WTC11 (cell line): ENCODE data around the gene ATG14. TPM values are rescaled to one million over a fixed set of nuclear protein-coding genes. Genes with fewer than 3 reads are reported as not detected.

ENCODE experiments used
- ATAC-seq: fragments of 200-7000 bp; cut with Tn5 transposase; 2 replicates; pipeline ENCODE4 v1.10.0; 2021; ENCODE audit warnings: mild to moderate bottlenecking, moderate library complexity
- CTCF ChIA-PET: fragments of 300-600 bp; sonication (Branson Sonifier 250); formaldehyde crosslinking; loops from one replicate; lab custom pipeline; 2021; ENCODE audit warnings: antibody characterized with exemption; lab: Charles Lee
- POLR2A ChIA-PET: fragments of 350-600 bp; sonication (Branson Sonifier 250); formaldehyde crosslinking; loops from one replicate; lab custom pipeline; 2021; ENCODE audit warnings: antibody characterized with exemption; lab: Charles Lee
- DNase-seq: peaks from one replicate; pipeline ENCODE4 v3.0.0; 2021; ENCODE audit warnings: low spot score
- H3K27ac Mint-ChIP-seq: 2 replicates; pipeline ENCODE4 v1.8.0; 2021; ENCODE audit warnings: mixed read lengths
- H3K27me3 Mint-ChIP-seq: 2 replicates; pipeline ENCODE4 v1.8.0; 2021; ENCODE audit warnings: low read depth, mild to moderate bottlenecking, moderate library complexity, mixed read lengths
- H3K36me3 Mint-ChIP-seq: 2 replicates; pipeline ENCODE4 v1.8.0; 2021; ENCODE audit warnings: mixed read lengths
- H3K4me1 Mint-ChIP-seq: 2 replicates; pipeline ENCODE4 v1.8.0; 2022; ENCODE audit warnings: mixed read lengths
- H3K4me3 Mint-ChIP-seq: 2 replicates; pipeline ENCODE4 v1.8.0; 2021; ENCODE audit warnings: mild to moderate bottlenecking, moderate library complexity, mixed read lengths
- H3K9me3 Mint-ChIP-seq: 2 replicates; pipeline ENCODE4 v1.8.0; 2021; ENCODE audit warnings: mixed read lengths
- GABPB1 ChIP-seq: sonication (generic); formaldehyde crosslinking; IDR thresholded peaks from 2 replicates; pipeline ENCODE4 v1.8.1; 2023; ENCODE audit warnings: mild to moderate bottlenecking, missing genetic modification reagents
- GRHL2 ChIP-seq: fragments of 250-450 bp; sonication (Bioruptor Pico); IDR thresholded peaks from 2 replicates; pipeline ENCODE4 v1.8.0; 2022; ENCODE audit warnings: mild to moderate bottlenecking, moderate library complexity; ENCODE audit not compliant: insufficient replicate concordance, severe bottlenecking
- HMGA2 ChIP-seq: fragments of 250-450 bp; sonication (Bioruptor Pico); IDR thresholded peaks from 2 replicates; pipeline ENCODE4 v1.4.0; 2021; ENCODE audit warnings: mild to moderate bottlenecking, moderate library complexity
- JAZF1 ChIP-seq: fragments of 250-450 bp; sonication (Bioruptor Pico); IDR thresholded peaks from 2 replicates; pipeline ENCODE4 v1.9.0; 2021; ENCODE audit warnings: moderate library complexity, mild to moderate bottlenecking, inconsistent platforms
- MXD4 ChIP-seq: fragments of 250-450 bp; sonication (Bioruptor Pico); IDR thresholded peaks from 2 replicates; pipeline ENCODE4 v1.8.0; 2021; ENCODE audit warnings: mild to moderate bottlenecking, moderate library complexity, borderline replicate concordance
- NFYB ChIP-seq: sonication (generic); formaldehyde crosslinking; conservative IDR thresholded peaks from 2 replicates; pipeline ENCODE4 v1.8.0; 2022; ENCODE audit warnings: low read depth, missing genetic modification reagents
- PRRX2 ChIP-seq: fragments of 250-450 bp; sonication (Bioruptor Pico); IDR thresholded peaks from 2 replicates; pipeline ENCODE4 v1.8.0; 2021; ENCODE audit warnings: mild to moderate bottlenecking
- SMAD3 ChIP-seq: sonication (generic); formaldehyde crosslinking; IDR thresholded peaks from 2 replicates; pipeline ENCODE4 v1.8.0; 2022; ENCODE audit warnings: missing genetic modification reagents, mild to moderate bottlenecking, borderline replicate concordance
- TEAD4 ChIP-seq: sonication (generic); formaldehyde crosslinking; IDR thresholded peaks from 2 replicates; pipeline ENCODE4 v1.8.0; 2022; ENCODE audit warnings: mild to moderate bottlenecking, missing genetic modification reagents
- ZNF263 ChIP-seq: sonication (generic); formaldehyde crosslinking; IDR thresholded peaks from 2 replicates; pipeline ENCODE4 v1.8.1; 2022; ENCODE audit warnings: low read depth, mild to moderate bottlenecking, moderate library complexity, missing genetic modification reagents
- ZNF396 ChIP-seq: fragments of 250-450 bp; sonication (Bioruptor Pico); IDR thresholded peaks from 2 replicates; pipeline ENCODE4 v1.8.0; 2021; ENCODE audit warnings: mild to moderate bottlenecking, moderate library complexity, borderline replicate concordance
- ZNF423 ChIP-seq: fragments of 250-450 bp; sonication (Bioruptor Pico); IDR thresholded peaks from 2 replicates; pipeline ENCODE4 v2.1.2; 2022; ENCODE audit warnings: mild to moderate bottlenecking, moderate library complexity
- total RNA-seq: library from RNA; stranded (reverse); gene quantifications from 3 replicates; pipeline ENCODE4 v1.2.3, GENCODE V29; 2021
- TF ChIP-seq, protein P1 (sequence below): sonication (generic); formaldehyde crosslinking; IDR thresholded peaks from 2 replicates; pipeline ENCODE4 v1.8.1; 2023; ENCODE audit warnings: mild to moderate bottlenecking, missing genetic modification reagents
- TF ChIP-seq, protein P2 (sequence below): sonication (generic); formaldehyde crosslinking; IDR thresholded peaks from 2 replicates; pipeline ENCODE4 v1.8.0; 2023; ENCODE audit warnings: missing genetic modification reagents, mild to moderate bottlenecking, borderline replicate concordance
- TF ChIP-seq, protein P3 (sequence below): sonication (generic); formaldehyde crosslinking; IDR thresholded peaks from 2 replicates; pipeline ENCODE4 v1.8.0; 2022; ENCODE audit warnings: missing genetic modification reagents
- TF ChIP-seq, protein P4 (sequence below): sonication (generic); formaldehyde crosslinking; IDR thresholded peaks from 2 replicates; pipeline ENCODE4 v1.8.1; 2023; ENCODE audit warnings: mild to moderate bottlenecking, missing genetic modification reagents, moderate library complexity
- TF ChIP-seq, protein P5 (sequence below): sonication (generic); formaldehyde crosslinking; IDR thresholded peaks from 2 replicates; pipeline ENCODE4 v1.8.1; 2023; ENCODE audit warnings: mild to moderate bottlenecking, missing genetic modification reagents, moderate library complexity
- TF ChIP-seq, protein P6 (sequence below): sonication (generic); formaldehyde crosslinking; conservative IDR thresholded peaks from 2 replicates; pipeline ENCODE4 v1.8.1; 2022; ENCODE audit warnings: mild to moderate bottlenecking, missing genetic modification reagents
- TF ChIP-seq, protein P7 (sequence below): sonication (generic); formaldehyde crosslinking; conservative IDR thresholded peaks from 2 replicates; pipeline ENCODE4 v1.8.1; 2023; ENCODE audit warnings: mild to moderate bottlenecking, low read depth, missing genetic modification reagents, moderate library complexity

The ATG14 gene
- total RNA-seq, 1 experiment from 2014 or later: 10.4 TPM

DNA sequence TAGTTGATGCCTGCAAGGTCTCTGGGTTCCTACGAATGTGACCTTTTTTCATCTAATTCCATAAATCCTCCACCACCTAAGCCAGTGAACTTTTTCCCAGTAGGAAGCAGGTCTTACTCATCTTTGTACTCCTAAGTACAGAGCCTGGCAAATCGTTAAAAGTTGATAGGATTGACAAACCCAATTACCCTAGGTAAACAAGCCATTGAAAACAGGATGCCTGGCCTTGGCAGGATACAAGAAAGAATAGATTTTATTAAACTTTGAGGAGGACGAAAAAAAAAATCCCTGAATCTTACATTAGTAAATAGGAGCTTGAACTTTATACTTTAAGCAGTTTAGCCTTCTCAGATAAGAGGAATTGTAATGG is 23.2 kb upstream of the ATG14 start:
- TF ChIP-seq, protein P1, sequence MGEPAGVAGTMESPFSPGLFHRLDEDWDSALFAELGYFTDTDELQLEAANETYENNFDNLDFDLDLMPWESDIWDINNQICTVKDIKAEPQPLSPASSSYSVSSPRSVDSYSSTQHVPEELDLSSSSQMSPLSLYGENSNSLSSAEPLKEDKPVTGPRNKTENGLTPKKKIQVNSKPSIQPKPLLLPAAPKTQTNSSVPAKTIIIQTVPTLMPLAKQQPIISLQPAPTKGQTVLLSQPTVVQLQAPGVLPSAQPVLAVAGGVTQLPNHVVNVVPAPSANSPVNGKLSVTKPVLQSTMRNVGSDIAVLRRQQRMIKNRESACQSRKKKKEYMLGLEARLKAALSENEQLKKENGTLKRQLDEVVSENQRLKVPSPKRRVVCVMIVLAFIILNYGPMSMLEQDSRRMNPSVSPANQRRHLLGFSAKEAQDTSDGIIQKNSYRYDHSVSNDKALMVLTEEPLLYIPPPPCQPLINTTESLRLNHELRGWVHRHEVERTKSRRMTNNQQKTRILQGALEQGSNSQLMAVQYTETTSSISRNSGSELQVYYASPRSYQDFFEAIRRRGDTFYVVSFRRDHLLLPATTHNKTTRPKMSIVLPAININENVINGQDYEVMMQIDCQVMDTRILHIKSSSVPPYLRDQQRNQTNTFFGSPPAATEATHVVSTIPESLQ (CRISPR knock-in tag): no peak
- no peak for TF ChIP-seq ZNF423 (CRISPR knock-in tag)
- TF ChIP-seq, protein P2, sequence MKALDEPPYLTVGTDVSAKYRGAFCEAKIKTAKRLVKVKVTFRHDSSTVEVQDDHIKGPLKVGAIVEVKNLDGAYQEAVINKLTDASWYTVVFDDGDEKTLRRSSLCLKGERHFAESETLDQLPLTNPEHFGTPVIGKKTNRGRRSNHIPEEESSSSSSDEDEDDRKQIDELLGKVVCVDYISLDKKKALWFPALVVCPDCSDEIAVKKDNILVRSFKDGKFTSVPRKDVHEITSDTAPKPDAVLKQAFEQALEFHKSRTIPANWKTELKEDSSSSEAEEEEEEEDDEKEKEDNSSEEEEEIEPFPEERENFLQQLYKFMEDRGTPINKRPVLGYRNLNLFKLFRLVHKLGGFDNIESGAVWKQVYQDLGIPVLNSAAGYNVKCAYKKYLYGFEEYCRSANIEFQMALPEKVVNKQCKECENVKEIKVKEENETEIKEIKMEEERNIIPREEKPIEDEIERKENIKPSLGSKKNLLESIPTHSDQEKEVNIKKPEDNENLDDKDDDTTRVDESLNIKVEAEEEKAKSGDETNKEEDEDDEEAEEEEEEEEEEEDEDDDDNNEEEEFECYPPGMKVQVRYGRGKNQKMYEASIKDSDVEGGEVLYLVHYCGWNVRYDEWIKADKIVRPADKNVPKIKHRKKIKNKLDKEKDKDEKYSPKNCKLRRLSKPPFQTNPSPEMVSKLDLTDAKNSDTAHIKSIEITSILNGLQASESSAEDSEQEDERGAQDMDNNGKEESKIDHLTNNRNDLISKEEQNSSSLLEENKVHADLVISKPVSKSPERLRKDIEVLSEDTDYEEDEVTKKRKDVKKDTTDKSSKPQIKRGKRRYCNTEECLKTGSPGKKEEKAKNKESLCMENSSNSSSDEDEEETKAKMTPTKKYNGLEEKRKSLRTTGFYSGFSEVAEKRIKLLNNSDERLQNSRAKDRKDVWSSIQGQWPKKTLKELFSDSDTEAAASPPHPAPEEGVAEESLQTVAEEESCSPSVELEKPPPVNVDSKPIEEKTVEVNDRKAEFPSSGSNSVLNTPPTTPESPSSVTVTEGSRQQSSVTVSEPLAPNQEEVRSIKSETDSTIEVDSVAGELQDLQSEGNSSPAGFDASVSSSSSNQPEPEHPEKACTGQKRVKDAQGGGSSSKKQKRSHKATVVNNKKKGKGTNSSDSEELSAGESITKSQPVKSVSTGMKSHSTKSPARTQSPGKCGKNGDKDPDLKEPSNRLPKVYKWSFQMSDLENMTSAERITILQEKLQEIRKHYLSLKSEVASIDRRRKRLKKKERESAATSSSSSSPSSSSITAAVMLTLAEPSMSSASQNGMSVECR (CRISPR knock-in tag): no peak
- TF ChIP-seq, protein P3, sequence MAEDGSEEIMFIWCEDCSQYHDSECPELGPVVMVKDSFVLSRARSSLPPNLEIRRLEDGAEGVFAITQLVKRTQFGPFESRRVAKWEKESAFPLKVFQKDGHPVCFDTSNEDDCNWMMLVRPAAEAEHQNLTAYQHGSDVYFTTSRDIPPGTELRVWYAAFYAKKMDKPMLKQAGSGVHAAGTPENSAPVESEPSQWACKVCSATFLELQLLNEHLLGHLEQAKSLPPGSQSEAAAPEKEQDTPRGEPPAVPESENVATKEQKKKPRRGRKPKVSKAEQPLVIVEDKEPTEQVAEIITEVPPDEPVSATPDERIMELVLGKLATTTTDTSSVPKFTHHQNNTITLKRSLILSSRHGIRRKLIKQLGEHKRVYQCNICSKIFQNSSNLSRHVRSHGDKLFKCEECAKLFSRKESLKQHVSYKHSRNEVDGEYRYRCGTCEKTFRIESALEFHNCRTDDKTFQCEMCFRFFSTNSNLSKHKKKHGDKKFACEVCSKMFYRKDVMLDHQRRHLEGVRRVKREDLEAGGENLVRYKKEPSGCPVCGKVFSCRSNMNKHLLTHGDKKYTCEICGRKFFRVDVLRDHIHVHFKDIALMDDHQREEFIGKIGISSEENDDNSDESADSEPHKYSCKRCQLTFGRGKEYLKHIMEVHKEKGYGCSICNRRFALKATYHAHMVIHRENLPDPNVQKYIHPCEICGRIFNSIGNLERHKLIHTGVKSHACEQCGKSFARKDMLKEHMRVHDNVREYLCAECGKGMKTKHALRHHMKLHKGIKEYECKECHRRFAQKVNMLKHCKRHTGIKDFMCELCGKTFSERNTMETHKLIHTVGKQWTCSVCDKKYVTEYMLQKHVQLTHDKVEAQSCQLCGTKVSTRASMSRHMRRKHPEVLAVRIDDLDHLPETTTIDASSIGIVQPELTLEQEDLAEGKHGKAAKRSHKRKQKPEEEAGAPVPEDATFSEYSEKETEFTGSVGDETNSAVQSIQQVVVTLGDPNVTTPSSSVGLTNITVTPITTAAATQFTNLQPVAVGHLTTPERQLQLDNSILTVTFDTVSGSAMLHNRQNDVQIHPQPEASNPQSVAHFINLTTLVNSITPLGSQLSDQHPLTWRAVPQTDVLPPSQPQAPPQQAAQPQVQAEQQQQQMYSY (CRISPR knock-in tag): no peak
- no peak for TF ChIP-seq SMAD3 (CRISPR knock-in tag)
- no peak for TF ChIP-seq GRHL2
- no peak for TF ChIP-seq MXD4 (CRISPR knock-in tag)
- TF ChIP-seq, protein P4, sequence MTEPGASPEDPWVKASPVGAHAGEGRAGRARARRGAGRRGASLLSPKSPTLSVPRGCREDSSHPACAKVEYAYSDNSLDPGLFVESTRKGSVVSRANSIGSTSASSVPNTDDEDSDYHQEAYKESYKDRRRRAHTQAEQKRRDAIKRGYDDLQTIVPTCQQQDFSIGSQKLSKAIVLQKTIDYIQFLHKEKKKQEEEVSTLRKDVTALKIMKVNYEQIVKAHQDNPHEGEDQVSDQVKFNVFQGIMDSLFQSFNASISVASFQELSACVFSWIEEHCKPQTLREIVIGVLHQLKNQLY (CRISPR knock-in tag): no peak
- no peak for TF ChIP-seq ZNF263 (CRISPR knock-in tag)
- TF ChIP-seq NFYB: no peak
- TF ChIP-seq ZNF396: no peak
- TF ChIP-seq PRRX2 (CRISPR knock-in tag): no peak
- no peak for DNase-seq
- no peaks in the 10 kb centered on the region for H3K36me3 Mint-ChIP-seq
- no peaks in the 10 kb centered on the region for H3K27me3 Mint-ChIP-seq
- H3K9me3 Mint-ChIP-seq: no peaks in the 10 kb centered on the region
- ChIA-PET CTCF (interaction anchor here (0.7 to 4.4 kb wide), 3 partner anchors 12 to 18 kb away, joined by 3 to 28 read pairs (median 18); no protein-coding TSS in a partner anchor), POLR2A (no interaction called here)
- no peak for ATAC-seq
- H3K4me3 Mint-ChIP-seq: no peak overlapping the region
- H3K4me1 Mint-ChIP-seq: peaks cover 14% of the 10 kb centered on the region
- H3K27ac Mint-ChIP-seq: no peak overlapping the region

DNA sequence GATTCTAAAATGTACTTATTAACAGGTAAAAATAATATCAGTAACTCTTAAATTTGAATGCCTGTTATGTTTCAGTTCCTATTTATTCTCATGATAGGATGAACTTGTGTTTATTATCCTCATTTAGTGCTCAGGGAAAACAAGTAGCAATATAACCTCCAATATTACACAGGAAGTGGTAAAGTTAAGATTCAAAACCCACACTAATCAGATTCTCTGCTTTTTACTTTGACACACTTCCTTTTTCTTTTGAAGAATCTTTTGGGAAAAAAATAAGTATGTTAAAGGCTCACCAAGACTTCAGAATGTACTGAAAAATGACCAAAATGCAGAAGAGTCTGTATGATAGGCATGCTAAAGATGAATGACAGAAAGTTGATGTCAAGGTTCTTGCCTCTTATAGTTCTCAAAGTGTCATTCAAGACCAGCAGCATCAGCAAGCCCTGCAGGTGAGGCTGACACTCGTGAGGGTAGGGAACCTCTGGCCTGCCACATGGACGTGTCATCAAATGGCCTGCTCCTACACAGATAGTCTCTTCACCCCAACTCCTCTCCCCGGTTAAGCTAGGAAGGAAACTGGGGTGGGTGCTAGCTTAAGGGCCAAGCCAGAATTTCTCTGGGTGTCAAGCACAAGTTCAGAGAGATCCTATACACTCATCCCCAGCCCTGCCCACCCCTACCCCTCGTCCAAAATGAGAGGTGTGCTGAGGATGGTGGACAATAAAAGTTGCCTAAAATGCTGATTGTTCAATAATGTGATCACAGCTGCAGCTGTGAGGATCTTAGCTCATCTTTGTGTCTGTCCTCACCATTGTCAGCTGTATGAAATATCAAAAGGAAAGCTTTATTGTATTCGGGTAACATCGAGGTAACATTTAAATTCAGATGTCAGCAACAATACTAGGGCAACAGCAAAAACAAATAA is 22.5 kb upstream of the ATG14 start:
- Mint-ChIP-seq H3K27me3 (no peaks in the 10 kb centered on the region), H3K27ac (no peak overlapping the region), H3K36me3 (no peaks in the 10 kb centered on the region), H3K4me1 (peaks cover 16% of the 10 kb centered on the region), H3K9me3 (no peaks in the 10 kb centered on the region), H3K4me3 (no peak overlapping the region)
- DNase-seq (no peak), ATAC-seq (no peak)
- TF ChIP-seq GABPB1 (no peak), ZNF396 (no peak), JAZF1 (no peak), HMGA2 (CRISPR knock-in tag) (no peak), TEAD4 (no peak)
- TF ChIP-seq, protein P5, sequence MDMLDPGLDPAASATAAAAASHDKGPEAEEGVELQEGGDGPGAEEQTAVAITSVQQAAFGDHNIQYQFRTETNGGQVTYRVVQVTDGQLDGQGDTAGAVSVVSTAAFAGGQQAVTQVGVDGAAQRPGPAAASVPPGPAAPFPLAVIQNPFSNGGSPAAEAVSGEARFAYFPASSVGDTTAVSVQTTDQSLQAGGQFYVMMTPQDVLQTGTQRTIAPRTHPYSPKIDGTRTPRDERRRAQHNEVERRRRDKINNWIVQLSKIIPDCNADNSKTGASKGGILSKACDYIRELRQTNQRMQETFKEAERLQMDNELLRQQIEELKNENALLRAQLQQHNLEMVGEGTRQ (CRISPR knock-in tag): no peak
- TF ChIP-seq, protein P6, sequence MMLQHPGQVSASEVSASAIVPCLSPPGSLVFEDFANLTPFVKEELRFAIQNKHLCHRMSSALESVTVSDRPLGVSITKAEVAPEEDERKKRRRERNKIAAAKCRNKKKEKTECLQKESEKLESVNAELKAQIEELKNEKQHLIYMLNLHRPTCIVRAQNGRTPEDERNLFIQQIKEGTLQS (CRISPR knock-in tag): no peak
- TF ChIP-seq, protein P7, sequence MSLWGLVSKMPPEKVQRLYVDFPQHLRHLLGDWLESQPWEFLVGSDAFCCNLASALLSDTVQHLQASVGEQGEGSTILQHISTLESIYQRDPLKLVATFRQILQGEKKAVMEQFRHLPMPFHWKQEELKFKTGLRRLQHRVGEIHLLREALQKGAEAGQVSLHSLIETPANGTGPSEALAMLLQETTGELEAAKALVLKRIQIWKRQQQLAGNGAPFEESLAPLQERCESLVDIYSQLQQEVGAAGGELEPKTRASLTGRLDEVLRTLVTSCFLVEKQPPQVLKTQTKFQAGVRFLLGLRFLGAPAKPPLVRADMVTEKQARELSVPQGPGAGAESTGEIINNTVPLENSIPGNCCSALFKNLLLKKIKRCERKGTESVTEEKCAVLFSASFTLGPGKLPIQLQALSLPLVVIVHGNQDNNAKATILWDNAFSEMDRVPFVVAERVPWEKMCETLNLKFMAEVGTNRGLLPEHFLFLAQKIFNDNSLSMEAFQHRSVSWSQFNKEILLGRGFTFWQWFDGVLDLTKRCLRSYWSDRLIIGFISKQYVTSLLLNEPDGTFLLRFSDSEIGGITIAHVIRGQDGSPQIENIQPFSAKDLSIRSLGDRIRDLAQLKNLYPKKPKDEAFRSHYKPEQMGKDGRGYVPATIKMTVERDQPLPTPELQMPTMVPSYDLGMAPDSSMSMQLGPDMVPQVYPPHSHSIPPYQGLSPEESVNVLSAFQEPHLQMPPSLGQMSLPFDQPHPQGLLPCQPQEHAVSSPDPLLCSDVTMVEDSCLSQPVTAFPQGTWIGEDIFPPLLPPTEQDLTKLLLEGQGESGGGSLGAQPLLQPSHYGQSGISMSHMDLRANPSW (CRISPR knock-in tag): no peak
- ChIA-PET CTCF (interaction anchor here (1.0 to 4.4 kb wide), 3 partner anchors 12 to 298 kb away, joined by 3 to 28 read pairs (median 18); no protein-coding TSS in a partner anchor), POLR2A (no interaction called here)
